GM18873 (cell line): ENCODE results near the gene COPE.
"Not testable (repeated sequence)": the region's sequence is repeated elsewhere in the genome, so short reads cannot be mapped to it uniquely, and the experiment has no call there.

Experiments
- ATAC-seq: cut with Tn5 transposase; IDR thresholded peaks from one replicate; pipeline ENCODE4 v1.9.1; 2021; ENCODE audit warnings: mild to moderate bottlenecking, moderate library complexity, moderate number of reproducible peaks; ENCODE audit not compliant: unreplicated experiment, low FRiP score

COPE gene

DNA sequence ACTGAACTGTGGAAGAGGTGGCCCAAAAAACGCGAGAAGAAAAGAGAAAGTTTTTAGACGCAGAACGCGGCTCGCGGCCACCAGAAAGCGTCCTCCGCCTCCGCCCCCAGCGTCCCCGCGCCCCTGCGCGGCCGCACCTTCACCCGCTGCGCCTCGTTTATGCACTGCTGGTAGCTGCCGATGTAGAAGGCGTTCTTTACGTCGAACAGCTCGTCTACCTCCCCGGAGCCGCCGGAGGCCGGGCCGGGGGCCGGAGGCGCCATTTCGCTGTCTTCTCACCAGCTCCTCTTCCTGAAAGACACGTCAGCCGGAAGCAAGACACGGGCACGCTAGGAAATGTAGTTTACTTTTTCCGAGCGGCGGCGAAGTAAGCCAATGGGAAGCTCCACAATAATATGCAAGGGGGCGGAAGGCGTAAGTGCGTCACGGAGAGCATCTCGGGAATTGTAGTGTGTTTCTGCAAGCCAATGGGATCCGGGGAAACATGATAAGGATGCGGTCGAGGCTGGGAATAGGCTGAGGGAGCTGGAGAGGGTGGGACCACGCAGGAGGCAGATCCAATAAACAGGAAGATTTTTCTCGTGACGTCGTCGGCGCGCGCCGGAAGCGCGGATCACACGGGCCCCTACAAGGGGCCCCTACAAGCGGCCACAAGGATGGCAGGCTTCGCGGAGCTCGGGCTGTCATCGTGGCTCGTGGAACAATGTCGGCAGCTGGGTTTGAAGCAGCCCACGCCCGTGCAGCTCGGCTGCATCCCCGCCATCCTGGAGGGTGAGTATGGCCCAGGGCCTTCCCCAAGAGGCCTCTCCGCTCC lies at the start of gene COPE, which contains the start of gene DDX49:
TSS of gene COPE (minus strand) at position 302 of the 814 bp plus-strand sequence. CDS start at position 263, 39 bp downstream.
TSS of gene DDX49 (plus strand) at position 630 of the 814 bp plus-strand sequence. CDS start at position 657, 27 bp downstream.
- ATAC-seq = peak; percentile 93

DNA sequence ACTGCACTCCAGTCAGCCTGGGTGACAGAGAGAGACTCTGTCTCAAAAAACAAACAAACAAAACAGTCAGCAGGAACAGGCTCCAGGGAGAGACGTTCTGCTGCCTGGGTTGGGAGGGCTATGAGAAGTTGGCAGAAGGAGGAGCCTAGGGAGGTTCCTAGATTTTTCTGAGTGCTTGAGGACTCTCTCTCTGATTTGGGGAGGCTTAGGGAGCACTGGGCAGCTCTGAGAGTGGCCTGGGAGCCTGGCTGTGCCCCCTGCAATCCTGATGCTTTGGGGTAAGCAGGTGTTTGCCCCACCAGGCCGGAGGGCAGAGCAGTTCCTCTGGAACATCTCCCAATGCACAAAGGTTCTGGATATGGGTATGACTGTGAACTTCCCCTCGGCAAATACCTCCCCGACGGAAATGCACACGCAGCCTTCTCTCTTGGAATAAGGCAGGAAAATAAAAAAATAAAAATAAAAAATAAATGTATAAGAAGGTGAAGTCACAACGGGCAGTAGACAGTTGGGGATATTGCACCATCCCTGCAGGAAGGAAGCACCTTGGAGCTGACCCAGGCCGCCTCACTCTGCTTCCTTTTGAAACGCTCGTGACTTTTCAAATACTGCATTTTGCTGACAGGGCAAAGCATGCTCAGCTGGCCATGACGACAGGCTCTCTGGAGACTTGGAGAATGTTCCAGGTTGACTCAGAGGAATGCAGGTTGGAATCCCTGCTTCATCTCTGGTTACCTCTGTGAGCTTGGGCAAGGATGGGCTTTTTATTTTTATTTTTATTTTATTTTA lies 48.4 kb upstream of the COPE start:
- ATAC-seq = no peak

DNA sequence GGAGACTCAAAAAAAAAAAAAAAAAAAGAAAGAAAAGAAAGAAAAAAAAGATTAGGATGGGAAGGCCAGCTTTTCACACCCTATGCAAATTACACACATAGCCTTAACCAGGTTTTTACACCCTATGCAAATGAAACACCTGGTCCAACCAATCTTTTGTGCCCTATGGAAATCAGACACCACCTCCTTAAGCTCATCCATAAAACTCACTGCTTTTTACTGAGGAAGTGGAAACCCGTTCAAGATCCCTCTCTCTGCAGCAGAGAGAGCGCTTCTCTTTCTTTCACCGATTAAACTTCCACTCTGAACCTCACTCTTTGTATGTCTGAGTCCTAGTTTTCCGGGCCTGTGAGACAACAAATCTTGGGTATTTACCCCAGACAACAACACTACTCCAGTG lies 47.1 kb upstream of the COPE start:
- no peak for ATAC-seq

DNA sequence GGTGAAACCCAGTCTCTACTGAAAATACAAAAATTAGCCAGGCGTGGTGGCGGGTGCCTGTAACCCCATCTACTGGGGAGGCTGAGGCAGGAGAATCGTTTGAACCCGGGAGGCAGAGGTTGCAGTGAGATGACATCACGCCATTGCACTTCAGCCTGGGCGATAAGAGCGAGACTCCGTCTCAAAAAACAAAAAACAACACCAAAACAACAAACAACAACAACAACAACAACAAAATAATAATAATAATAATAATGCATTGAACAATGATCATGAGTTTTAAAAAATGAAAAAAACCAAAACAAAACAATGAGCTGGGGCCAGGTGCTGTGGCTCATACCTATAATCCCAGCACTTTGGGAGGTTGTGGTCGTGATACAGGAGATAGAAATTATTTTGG lies 44.9 kb upstream of the COPE start:
- no peak for ATAC-seq

DNA sequence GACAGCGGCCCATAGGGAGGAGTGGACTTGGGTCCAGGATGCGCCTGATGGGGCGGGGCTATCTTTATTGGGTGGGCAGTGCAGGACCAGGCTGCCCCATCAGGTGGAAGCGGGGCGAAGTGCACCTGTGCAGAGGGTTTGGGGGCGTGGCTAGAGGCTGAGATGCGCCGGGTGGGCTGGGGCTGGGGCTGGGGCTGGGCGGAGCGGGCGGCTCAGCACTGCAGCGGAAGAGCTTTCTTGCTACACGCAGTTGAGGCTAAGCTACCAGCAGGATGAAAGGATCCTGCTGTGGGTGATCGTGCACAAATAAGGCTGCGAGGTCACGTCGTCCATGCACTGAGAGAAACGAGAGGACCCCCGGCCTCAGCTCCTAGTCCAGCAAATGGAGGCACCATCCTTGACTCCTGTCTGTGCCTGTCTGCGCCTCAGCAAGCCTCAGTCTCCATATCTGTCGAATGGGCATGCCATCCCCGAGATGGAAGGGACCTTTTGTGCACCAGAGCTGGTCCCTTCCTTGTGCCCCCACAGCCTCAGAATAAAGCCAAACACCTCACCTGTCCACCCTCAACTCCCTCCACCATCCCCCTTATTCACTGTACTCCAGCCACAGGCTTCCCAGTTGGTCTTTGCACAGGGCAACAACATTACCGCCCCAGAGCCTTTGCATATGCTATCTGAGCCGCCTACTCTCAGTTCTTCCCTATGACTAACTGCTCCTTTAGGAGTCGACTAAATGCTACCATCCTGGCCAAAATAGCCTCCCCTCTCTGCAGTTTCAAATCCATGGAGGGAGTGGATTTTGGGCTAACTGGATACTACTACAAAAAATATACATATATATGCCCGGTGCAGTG lies 42.8 kb upstream of the COPE start:
- ATAC-seq = no peak

DNA sequence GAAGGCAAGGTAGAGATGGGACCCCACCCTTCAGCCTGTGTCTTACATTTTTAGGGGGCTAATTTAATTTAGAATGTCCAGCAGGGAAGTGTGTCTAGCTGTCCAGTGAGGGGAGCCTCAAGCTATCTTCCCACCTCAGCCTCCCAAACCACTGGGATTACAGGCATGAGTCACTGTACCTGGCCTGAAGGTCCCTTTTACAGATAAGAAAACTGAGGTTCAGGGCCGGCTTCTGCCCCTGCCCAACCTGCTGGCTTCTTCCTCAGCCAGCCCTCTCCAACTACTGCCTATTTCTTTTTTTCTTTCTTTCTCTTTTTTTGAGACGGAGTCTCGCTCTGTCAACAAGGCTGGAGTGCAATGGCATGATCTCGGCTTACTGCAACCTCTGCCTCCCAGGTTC lies 41.2 kb upstream of the COPE start:
- ATAC-seq = no peak

DNA sequence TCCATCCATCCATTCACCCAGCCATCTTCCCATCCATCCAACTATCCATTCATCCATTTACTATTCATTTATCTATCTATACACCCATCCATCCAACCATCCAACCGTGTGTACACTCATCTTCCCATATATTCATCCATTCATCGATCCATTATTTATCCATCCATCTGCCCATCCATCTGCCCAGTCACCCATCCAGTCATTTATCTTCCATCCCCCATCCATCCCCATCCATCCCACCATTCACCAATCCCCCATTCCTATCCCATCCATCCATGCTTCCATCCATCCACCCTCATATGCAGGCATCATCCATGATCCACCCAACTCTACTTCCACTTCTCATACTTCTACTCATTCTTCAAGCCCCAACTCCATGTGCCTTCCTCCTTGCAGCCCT lies 35.9 kb upstream of the COPE start:
- ATAC-seq = no peak

DNA sequence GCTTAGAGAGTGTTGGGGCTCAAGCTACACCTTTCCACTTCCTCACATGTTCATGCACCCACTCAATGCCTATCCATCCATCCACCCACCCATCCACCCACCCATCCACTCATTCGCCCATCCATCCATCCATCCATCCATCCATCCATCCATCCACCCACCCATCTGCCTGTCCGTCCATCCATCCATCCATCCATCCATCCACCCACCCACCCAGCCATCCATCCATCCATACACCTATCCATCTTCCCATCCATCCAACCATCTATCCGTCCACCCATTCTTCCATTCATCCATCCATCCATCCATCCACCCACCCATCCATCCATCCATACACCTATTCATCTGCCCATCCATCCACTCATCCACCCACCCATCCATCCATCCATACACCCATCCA lies 34.9 kb upstream of the COPE start:
- no peak for ATAC-seq

DNA sequence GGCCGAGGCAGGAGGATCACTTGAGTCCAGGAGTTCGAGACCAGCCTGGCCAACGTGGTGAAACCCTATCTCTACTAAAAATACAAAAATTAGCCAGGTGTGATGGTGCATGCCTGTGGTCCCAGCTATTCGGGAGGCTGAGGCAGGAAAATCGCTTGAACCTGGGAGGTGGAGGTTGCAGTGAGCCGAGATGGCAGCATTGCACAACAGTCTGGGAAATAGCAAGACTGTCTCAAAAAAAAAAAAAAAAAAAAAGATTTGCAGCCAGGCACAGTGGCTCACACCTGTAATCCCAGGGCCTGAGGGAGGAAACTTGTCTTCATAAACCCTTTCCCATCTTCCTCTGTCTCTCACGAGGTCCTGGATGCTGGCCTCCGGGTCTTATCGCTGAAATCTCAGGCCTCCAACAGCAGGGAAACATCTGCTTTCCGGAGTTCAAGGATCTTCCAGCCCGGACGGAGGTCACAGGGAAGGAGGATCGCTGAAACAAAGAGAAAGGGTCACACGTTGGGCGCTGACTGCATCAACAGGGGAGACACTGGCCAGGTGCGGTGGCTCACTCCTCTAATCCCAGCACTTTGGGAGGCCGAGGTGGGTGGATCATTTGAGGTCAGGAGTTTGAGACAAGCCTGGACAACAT lies 33.3 kb upstream of the COPE start:
- ATAC-seq = not testable (repeated sequence)

DNA sequence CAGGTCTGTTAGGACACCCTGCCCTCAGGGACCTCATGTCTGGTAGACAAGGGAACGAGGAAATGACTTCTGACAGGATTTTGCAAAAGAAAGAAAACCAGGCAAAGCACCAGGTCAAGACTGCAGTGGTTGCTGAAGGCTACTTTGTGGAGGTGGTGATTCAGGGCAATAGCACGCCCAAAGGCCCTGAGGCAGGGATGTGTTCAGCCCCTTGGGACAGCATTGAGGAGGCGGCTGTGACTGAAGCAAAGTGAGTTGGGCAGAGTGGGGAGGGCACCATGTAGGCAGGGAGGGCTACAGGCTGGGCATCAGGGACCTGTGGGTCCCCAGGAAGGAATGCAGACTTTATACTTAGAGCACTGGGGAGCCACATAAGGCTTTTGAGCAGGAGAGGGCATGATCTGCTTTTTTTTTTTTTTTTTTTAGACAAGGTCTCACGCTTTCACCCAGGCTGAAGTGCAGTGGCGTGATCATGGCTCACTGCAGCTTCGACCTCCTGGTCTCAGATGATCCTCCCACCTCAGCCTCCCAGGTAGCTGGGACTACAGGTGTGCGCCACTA lies 32.6 kb upstream of the COPE start:
- no peak for ATAC-seq

DNA sequence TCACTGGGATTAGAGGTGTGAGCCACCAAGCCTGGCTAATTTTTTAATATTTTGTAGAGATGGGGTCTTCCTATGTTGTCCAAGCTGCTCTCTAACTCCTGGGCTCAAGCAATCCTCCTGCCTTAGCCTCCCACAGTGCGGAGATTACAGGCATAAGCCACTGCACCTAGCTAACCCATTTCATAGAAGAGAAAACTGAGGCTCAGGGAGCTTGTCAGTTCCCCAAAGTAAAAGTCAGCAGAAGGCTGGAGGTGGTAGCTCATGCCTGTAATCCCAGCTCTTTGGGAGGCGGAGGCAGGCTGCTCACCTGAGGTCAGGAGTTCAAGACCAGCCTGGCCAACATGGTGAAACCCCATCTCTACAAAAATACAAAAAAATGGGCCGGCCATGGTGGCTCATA lies 30.7 kb upstream of the COPE start:
- ATAC-seq = no peak

DNA sequence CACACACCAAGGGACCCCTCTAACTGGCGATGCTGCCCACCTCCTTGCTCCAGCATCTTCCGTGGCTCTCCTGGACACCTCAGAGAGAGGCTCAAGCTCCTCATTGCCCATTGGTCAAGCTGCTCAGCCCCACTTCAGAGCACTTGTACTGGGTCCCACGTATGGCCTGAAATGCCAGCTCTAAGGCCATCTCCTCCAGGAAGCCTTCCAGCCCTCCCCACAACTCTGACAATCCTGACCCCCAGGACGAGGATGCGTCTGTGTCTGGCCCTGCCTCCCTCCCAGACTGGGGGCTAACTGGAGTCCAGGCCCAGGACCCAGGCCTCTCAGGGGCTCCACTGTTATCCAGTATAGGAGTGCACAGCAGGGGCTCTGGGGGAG lies 29.8 kb upstream of the COPE start:
- no peak for ATAC-seq

DNA sequence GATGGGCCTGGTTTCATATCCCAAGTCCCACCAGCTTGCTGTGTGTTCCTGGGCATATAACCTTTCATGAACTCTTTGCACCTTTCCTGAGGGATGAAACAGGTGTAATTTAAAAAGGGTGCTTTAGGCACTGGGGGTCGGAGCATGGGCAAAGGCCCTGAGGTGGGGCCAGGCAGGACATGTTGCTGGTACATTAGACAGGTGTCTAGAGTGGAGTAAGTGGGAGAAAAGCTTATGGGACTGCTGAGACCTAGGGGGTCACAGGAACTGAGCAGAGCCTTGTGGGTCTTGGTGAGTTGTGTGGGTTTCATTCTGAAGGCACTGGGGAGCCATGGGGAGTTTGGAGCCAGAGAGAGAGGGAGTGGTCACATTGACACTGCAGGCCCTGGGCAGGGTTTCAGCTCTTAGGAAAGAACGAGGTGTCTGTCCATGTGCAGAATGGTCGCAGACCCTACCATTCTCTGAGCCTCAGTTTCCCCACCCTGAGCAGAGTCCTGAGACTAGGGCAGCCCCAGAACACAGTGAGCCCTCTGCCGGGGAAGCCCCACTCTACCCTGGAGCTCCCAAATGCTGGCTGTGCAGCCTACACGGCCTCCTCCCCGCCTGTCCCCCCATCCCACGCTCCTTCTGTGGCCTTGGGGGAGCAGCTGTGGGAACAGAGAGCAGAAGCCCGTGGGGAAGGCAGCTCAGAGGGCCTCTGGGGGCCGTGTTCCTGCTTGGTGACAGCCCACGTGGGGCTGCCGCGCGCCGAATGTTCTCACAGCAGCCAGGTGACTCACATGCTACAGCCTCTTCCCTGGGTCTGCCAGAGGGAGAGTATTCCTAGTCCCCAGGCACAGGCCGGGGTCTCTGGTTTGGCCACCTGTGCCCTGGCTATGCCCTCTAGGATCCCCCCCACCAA lies 29.1 kb upstream of the COPE start:
- ATAC-seq = no peak

DNA sequence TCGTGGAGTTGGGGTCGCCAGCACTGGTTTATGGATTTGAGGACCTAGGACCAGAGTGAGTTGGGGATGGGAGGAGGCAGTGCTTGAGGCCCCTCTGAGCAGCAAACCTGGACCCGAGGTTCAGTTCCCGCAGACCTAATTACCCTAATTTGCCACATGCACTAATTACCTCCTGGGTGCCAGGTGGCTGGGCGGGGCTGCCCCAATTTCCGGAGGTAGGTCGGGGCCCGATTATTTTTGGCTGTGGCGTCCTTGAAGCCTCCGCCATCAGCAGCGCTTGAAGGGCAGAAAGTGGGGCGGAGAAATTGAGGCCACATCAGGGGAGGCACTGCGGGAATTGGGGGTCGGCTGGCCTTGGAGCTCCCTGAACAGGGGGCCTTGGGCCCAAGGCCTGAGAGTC lies 27.7 kb upstream of the COPE start:
- ATAC-seq = no peak

DNA sequence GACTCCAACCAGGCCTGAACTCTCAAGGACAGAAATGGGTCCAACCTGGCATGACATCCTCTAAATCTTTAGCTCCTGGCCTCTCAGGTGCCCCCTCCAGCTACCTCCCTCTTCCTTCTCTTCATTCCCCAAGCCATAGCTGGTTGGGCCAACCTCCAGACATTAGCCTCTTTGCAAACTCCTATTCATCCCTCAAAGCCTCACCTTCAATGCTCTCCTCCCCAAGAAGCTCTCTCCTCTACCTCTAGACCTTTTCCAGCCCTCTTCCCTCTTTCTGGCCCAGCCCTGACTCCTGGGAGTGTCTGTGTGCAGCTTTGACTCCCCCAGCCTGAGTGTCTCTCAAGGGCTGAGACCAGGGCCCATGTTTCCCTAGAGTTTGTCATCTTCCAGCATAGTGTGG lies 27.1 kb upstream of the COPE start:
- no peak for ATAC-seq

DNA sequence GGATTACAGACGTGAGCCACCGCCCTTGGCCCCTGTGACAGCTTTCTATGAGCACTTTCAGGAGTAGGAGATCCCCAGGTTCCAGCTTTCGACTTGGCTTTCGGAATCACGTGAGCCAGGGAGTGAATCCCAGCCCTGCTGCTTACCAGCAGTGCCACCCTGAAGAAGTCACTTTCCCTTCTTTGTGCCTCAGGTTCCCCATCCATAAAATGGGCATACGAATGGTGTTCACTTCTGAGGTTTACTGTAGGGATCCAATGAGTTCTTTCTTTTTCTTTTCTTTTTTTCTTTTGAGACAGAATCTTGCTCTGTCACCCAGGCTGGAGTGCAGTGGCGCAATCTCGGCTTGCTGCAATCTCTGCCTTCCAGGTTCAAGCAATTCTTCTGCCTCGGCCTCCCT lies 26.1 kb upstream of the COPE start:
- ATAC-seq = no peak

DNA sequence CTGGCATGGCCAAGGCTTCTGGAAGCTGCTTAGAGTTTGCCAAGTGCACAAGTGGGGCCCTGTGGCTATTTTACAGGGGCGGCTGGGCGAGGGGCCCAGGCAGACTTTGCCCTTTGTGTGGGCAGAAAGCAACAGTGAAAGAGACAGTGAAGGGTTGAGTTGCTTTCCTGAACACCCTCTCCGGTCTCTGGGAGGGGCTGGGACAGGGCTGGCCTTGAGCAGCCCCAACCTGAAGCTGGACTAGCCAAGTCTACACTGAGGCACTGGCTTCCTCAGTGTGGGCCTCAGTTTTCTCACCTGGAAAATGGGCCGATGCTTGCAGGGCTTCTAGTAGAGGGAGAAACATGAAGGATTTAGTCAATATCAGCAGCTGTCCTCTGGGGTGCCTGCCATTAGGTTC lies 24.3 kb upstream of the COPE start:
- no peak for ATAC-seq

DNA sequence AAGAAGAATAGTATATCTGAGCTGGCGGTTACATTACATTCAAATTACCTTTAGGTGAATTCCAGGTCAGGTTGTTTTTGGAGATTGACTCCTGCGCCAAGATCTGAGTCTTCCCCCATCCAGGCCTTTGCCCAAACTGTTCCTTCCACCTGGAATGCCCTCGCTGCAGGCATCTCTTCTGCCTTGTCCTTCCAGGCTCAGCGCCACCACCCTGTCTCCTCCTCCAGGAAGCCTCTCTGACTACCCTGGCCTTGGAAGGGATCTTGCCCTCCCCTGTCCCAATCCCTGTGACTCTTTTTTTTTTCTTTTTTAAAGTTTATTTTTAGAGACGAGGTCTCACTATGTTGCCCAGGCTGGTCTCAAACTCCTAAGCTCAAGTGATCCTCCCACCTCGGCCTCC lies 23.5 kb upstream of the COPE start:
- no peak for ATAC-seq
